SKM-1 (cell line): Measurements from ENCODE around the gene TAC3.
"Not testable (repeated sequence)": the region's sequence is repeated elsewhere in the genome, so short reads cannot be mapped to it uniquely, and the experiment has no call there.

ENCODE experiments used
- DNase-seq: peaks from one replicate; lab custom pipeline; 2025; ENCODE audit not compliant: unreplicated experiment; lab: John Stamatoyannopoulos, UW

Gene TAC3

GRCh38 chr12:56987011-56987410, 29.3 kb downstream of the TAC3 start:
- no peak for DNase-seq

DNA sequence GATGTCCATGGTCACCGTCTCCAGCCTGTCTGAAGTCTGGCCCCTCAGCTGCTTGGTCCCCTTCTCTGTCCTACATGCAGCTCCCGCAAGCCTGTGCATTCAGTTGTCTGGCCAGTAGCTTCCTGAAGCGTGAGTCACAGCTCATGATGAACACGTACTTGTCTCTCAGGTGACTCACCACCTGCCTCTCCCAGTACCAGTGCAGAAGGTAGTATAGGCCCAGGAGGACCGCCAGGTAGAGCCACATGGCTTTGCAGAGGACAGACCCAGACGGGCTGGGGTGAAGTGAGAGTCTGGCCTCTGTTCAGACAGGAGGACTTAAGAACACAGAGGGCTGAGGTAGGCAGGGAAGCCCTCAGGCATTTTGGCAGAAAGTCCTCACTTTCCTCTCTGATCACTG, 30.6 kb downstream of the TAC3 start:
- not testable (repeated sequence) for DNase-seq

GRCh38 chr12:56983386-56983785, 32.9 kb downstream of the TAC3 start:
- DNase-seq, result no peak

DNA sequence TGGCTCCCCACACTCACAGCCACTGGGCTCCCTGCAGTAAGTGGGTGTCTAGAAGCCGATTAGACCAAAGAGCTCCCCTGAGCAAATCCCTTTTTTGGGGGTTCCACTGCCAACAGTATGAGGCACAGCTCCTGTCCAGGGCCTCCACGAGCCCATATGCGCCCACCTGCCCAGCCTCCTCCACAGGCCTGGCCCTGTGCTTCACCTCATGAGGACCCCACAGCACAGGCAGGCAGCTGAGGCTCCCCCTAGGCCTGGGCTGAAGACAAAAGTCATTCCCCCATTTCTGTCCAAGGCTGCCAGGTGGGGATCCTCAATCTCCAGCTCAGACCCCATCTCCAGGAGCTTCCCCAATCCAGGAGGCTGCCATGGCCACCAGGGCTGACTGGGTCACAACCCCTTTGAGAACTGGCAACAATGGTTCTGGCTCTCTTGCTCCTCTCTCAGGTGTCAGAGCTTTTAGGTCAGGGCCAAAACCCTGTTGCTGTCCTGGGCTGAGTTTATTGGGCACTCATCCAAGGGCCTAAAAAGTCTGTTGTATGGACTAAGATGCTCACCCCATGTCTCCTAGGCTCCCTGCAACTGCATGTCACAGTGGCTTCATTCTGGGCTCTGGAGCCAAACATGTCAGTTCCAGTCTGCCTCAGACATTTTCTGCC, 33.6 kb downstream of the TAC3 start:
- DNase-seq, result not testable (repeated sequence)

- DNase-seq, result no peak
Measured at GRCh38 chr12:56980941-56981530, 35.3 kb downstream of the TAC3 start.

- DNase-seq, result no peak
Measured at GRCh38 chr12:56980268-56980667, 36.1 kb downstream of the TAC3 start.

GRCh38 chr12:56979628-56980027, 36.7 kb downstream of the TAC3 start:
- no peak for DNase-seq

GRCh38 chr12:56978397-56979138, 37.8 kb downstream of the TAC3 start:
- no peak for DNase-seq

DNA sequence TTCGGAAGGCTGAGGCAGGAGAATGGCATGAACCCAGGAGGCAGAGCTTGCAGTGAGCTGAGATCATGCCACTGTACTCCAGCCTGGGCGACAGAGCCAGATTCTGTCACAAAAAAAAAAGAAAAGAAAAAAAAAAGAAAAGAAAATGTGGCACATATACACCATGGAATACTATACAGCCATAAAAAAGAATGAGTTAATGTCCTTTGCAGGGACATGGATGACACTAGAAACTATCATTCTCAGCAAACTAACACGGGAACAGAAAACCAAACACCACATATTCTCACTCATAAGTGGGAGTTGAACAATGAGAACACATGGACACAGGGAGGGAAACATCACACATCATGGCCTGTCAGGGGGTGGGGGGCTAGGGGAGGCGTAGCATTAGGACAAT, 39.0 kb downstream of the TAC3 start:
- not testable (repeated sequence) for DNase-seq

GRCh38 chr12:56974224-56974623, 42.1 kb downstream of the TAC3 start:
- not testable (repeated sequence) for DNase-seq

GRCh38 chr12:56968910-56969309, 47.4 kb downstream of the TAC3 start:
- not testable (repeated sequence) for DNase-seq

DNA sequence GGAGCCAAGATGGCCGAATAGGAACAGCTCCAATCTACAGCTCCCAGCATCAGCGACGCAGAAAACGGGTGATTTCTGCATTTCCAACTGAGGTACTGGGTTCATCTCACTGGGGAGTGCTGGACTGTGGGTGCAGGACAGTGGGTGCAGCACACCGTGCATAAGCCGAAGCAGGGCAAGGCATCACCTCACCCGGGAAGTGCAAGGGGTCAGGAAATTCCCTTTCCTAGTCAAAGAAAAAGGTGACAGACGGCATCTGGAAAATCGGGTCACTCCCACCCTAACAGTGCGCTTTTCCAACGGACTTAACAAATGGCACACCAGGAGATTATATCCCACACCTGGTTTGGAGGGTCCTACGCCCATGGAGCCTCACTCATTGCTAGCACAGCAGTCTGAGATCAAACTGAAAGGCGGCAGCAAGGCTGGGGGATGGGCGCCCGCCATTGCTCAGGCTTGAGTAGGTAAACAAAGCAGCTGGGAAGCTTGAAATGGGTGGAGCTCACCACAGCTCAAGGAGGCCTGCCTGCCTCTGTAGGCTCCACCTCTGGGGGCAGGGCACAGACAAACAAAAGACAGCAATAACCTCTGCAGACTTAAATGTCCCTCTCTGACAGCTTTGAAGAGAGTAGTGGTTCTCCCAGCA, 50.2 kb downstream of the TAC3 start:
- DNase-seq, result not testable (repeated sequence)

DNA sequence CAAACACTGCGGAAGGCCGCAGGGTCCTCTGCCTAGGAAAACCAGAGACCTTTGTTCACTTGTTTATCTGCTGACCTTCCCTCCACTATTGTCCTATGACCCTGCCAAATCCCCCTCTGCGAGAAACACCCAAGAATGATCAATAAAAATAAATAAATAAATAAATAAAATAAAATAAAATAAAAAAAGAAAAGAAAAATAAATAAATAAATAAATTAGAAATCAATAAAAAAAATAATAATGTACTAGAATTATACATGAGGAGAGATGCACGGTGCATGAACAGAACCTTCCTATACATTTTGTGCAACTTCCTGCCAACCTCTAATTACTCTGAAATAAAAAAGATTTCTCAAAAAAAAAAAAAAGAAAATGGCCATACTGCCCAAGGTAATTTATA, 51.2 kb downstream of the TAC3 start:
- DNase-seq, result not testable (repeated sequence)

DNA sequence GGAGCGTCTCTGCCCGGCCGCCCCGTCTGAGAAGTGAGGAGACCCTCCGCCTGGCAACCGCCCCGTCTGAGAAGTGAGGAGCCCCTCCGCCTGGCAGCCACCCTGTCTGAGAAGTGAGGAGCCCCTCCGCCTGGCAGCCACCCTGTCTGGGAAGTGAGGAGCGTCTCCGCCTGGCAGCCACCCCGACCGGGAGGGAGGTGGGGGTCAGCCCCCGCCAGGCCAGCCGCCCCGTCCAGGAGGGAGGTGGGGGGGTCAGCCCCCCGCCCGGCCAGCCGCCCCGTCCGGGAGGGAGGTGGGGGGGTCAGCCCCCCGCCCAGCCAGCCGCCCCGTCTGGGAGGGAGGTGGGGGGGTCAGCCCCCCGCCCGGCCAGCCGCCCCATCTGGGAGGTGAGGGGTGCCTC, 52.8 kb downstream of the TAC3 start:
- not testable (repeated sequence) for DNase-seq

- DNase-seq, result not testable (repeated sequence)
Measured at GRCh38 chr12:56962247-56962646, 54.1 kb downstream of the TAC3 start.
